ENCODE data around the gene GTF2H2. TPM values are rescaled to one million over a fixed set of nuclear protein-coding genes. Genes with fewer than 3 reads are reported as not detected.
"Not testable (repeated sequence)": the region's sequence is repeated elsewhere in the genome, so short reads cannot be mapped to it uniquely, and the experiment has no call there.

Gene GTF2H2
- total RNA-seq, 1 donor from 2014 or later = 29.6 TPM

DNA sequence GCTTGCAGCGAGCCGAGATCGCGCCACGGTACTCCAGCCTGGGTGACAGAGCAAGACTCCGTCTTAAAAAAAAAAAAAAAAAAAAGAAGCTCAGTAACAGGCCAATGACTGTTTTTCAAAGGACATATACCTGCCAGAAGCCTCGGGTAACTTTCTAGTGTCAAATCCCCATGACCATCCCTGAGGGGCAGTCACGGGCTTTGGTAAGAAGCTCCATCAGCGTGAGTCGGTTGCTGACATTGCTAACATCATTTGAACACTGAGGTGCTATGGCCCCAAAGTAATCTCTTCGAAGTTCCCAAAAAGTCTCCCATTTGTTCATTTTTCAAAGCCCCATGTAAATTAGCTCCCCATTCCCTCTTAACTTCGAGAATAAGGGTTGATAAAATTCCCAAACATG, 53.9 kb downstream of the GTF2H2 start:
- no peaks in the 10 kb centered on the region for H3K36me3 Mint-ChIP-seq (ENCODE audit: unreplicated experiment)
- DNase-seq (ENCODE audit: extremely low spot score, unreplicated experiment) = no peak
- no peaks in the 10 kb centered on the region for H3K4me1 Mint-ChIP-seq (ENCODE audit: unreplicated experiment)
- TF ChIP-seq, protein P1, sequence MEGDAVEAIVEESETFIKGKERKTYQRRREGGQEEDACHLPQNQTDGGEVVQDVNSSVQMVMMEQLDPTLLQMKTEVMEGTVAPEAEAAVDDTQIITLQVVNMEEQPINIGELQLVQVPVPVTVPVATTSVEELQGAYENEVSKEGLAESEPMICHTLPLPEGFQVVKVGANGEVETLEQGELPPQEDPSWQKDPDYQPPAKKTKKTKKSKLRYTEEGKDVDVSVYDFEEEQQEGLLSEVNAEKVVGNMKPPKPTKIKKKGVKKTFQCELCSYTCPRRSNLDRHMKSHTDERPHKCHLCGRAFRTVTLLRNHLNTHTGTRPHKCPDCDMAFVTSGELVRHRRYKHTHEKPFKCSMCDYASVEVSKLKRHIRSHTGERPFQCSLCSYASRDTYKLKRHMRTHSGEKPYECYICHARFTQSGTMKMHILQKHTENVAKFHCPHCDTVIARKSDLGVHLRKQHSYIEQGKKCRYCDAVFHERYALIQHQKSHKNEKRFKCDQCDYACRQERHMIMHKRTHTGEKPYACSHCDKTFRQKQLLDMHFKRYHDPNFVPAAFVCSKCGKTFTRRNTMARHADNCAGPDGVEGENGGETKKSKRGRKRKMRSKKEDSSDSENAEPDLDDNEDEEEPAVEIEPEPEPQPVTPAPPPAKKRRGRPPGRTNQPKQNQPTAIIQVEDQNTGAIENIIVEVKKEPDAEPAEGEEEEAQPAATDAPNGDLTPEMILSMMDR (IDR thresholded peaks at IDR 0.05) = no peak
- H3K9me3 Mint-ChIP-seq (ENCODE audit: unreplicated experiment) = no peaks in the 10 kb centered on the region
- no peak overlapping the region for H3K4me3 Mint-ChIP-seq (ENCODE audit: unreplicated experiment)
- no peaks in the 10 kb centered on the region for H3K27me3 Mint-ChIP-seq (ENCODE audit: unreplicated experiment)
- no peak overlapping the region for H3K27ac Mint-ChIP-seq (ENCODE audit: unreplicated experiment)

DNA sequence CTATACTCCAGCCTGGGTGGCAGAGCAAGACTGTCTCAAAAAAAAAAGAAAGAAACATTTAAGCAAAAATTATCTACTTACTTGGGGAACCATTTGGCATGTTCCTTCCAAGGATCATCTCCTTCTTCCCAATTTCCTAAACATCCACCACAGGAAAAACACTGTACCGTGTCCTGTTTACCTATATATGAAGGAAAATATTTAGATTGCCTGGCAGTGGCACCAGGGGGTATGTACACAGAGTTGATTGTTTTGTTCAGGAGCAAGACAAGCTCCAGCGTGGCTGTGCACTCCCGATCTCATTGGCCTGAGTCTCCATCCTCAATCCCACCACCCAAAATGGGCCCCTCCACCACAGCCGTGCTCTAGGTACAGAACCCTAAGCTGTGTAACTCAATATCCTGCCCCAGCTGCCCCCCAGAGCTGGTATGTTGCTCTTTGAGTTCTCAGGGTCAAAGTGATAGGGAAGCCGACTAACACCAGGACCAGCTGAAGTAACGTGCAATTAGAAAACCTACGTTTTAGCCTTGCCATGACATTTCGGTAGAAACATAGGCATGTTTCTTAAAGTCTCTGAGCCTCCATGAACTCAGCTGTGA, 56.2 kb downstream of the GTF2H2 start:
- no peak overlapping the region for H3K4me3 Mint-ChIP-seq (ENCODE audit: unreplicated experiment)

DNA sequence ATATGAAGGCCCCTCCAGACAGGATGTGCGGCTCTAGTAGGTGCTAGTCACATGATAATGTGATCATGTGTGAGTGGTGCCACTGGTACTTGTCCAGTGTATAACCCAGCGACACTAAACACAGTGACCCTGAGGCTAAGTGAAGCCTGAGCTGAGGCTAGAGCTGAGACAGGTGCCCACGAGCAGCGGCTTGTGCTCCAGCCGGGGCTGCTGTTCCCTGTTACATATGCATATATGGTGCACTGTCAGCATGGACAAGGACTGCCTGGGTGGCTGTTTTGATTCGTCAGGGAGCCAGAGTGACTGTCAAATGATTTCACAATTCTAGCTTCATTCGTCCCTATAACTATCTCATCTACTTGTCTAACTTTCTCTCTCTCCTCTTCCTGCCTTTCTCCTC, 60.5 kb downstream of the GTF2H2 start:
- H3K36me3 Mint-ChIP-seq (ENCODE audit: unreplicated experiment); H3K4me1 Mint-ChIP-seq (ENCODE audit: unreplicated experiment); DNase-seq (ENCODE audit: extremely low spot score, unreplicated experiment); H3K9me3 Mint-ChIP-seq (ENCODE audit: unreplicated experiment); H3K4me3 Mint-ChIP-seq (ENCODE audit: unreplicated experiment); H3K27ac Mint-ChIP-seq (ENCODE audit: unreplicated experiment); H3K27me3 Mint-ChIP-seq (ENCODE audit: unreplicated experiment): not testable (repeated sequence)

More for the DNA sequence above, 56.2 kb downstream of the GTF2H2 start:
- TF ChIP-seq, protein P1 (IDR thresholded peaks at IDR 0.05) = no peak
- H3K9me3 Mint-ChIP-seq (ENCODE audit: unreplicated experiment) = no peaks in the 10 kb centered on the region
- no peak overlapping the region for H3K27ac Mint-ChIP-seq (ENCODE audit: unreplicated experiment)
- H3K27me3 Mint-ChIP-seq (ENCODE audit: unreplicated experiment) = no peaks in the 10 kb centered on the region
- no peak for DNase-seq (ENCODE audit: extremely low spot score, unreplicated experiment)
- no peaks in the 10 kb centered on the region for H3K36me3 Mint-ChIP-seq (ENCODE audit: unreplicated experiment)
- H3K4me1 Mint-ChIP-seq (ENCODE audit: unreplicated experiment) = no peaks in the 10 kb centered on the region

Other genes starting within 250 kb of the GTF2H2 start
- 11.9 and 16.7 TPM in 2 replicates for gene SERF1A, start 167.0 kb downstream of the GTF2H2 start, total RNA-seq
- gene SMN1, start 142.6 kb downstream of the GTF2H2 start, total RNA-seq = 28.9 and 29.4 TPM in 2 replicates
- 10.9 and 11.3 TPM in 2 replicates for gene NAIP, start 42.3 kb downstream of the GTF2H2 start, total RNA-seq

All from osteocyte (in vitro differentiated cells).